Transverse colon (tissue), 4 donors: ENCODE data around the gene COL1A1. TPM values are rescaled to one million over a fixed set of nuclear protein-coding genes. Genes with fewer than 3 reads are reported as not detected.

ENCODE experiments used
- DNase-seq: peaks from one replicate; pipeline ENCODE4 v3.0.0-alpha.2; 2019
- H3K27ac ChIP-seq, 4 donors: fragments of 200-600 bp; sonication (generic); 2 replicates each; pipeline ENCODE4 v1.5.1; 2016 to 2018; ENCODE audit warnings: inconsistent platforms in 4 of 4
- H3K27me3 ChIP-seq: fragments of 200-600 bp; sonication (generic); 2 replicates; pipeline ENCODE4 v1.5.1; 2017; ENCODE audit warnings: inconsistent platforms
- H3K36me3 ChIP-seq, 4 donors: fragments of 200-600 bp; sonication (generic); 2 replicates each; pipeline ENCODE4 v1.5.1; 2017 to 2019; ENCODE audit warnings: inconsistent platforms in 4 of 4
- H3K4me1 ChIP-seq, 4 donors: fragments of 200-600 bp; sonication (generic); 2 replicates each; pipeline ENCODE4 v1.5.1; 2017 to 2020; ENCODE audit warnings: inconsistent platforms in 4 of 4
- H3K4me3 ChIP-seq, 4 donors: fragments of 200-600 bp; sonication (generic); 1 replicate in 1 of 4; 2 replicates in 3 of 4; pipeline versions ENCODE4 v1.5.1 to v1.6.1; 2017 to 2019; ENCODE audit warnings: inconsistent platforms in 4 of 4
- H3K9me3 ChIP-seq, 2 donors: fragments of 200-600 bp; sonication (generic); 2 replicates each; pipeline ENCODE4 v1.5.1; 2017 to 2019; ENCODE audit warnings: inconsistent platforms in 2 of 2
- CTCF ChIP-seq, 5 experiments: fragments of 200-600 bp in 3 of 5; fragments of 450-650 bp in 2 of 5; sonication (generic) in 3 of 5; IDR thresholded peaks; 1 replicate in 2 of 5; 2 replicates in 3 of 5; pipeline ENCODE4 v1.5.1; 2016 to 2017; ENCODE audit warnings: antibody characterized with exemption in 5 of 5, inconsistent platforms in 3 of 5, mild to moderate bottlenecking in 2 of 5, moderate library complexity in 1 of 5
- EP300 ChIP-seq: sonication (generic); formaldehyde crosslinking; IDR thresholded peaks from one replicate; pipeline ENCODE4 v1.6.1; 2017; ENCODE audit warnings: antibody characterized with exemption, low read depth
- POLR2A ChIP-seq: fragments of 450-650 bp; IDR thresholded peaks from one replicate; pipeline ENCODE4 v1.6.1; 2016; ENCODE audit warnings: antibody characterized with exemption, mild to moderate bottlenecking, moderate library complexity
- POLR2AphosphoS5 ChIP-seq, 3 donors: sonication (generic); formaldehyde crosslinking; IDR thresholded peaks; one replicate each; pipeline ENCODE4 v1.6.1; 2016; ENCODE audit warnings: antibody characterized with exemption in 3 of 3
- WGBS, 2 donors: methylation state at CpG; one replicate each; pipeline ENCODE4 v1.1.5; 2018; ENCODE audit warnings: low coverage in 1 of 2; 5-methylcytosine and 5-hydroxymethylcytosine counted together
- in situ Hi-C, 4 donors: fragments of 200-750 bp; cut with MboI; loops; one replicate each; pipeline versions ENCODE4 v1.15.0 to v1.15.1; 2017; ENCODE audit warnings: low sequenced_read_pairs in 3 of 4, low pct_ligation_motif_present in 1 of 4, low pct_unique_long_range_greater_than_20kb in 1 of 4
- intact Hi-C: fragments of 100-400 bp; cut with DNase I; formaldehyde crosslinking; loops from one replicate; pipeline ENCODE4 v1.15.1; 2023; ENCODE audit warnings: low total_unique reads
- total RNA-seq, 4 donors: library from RNA; depleted of rRNA; stranded (reverse); fragments of >200 nt; gene quantifications; one replicate each; pipeline ENCODE4 v1.1.0, GENCODE V29; 2016

Gene COL1A1
- total RNA-seq, 4 donors from 2014 or later = 13.0 to 210 (median 79.8) TPM

GRCh38 chr17:50234581-50234980 is 33.1 kb upstream of the COL1A1 start:
- no peak for DNase-seq
- no peaks in the 10 kb centered on the region for H3K4me1 ChIP-seq
- no peaks in the 10 kb centered on the region for H3K36me3 ChIP-seq
- no peak overlapping the region for H3K4me3 ChIP-seq
- TF ChIP-seq POLR2AphosphoS5 (IDR thresholded peaks at IDR 0.05) (no peak), POLR2A (no peak), CTCF (IDR thresholded peaks at IDR 0.05) (no peak), EP300 (no peak)
- in situ Hi-C loops (no loop called here), intact Hi-C loops (no loop called here)
- H3K9me3 ChIP-seq = peaks cover 0 to 8% of the 10 kb centered on the region in 2 donors
- no peak overlapping the region for H3K27ac ChIP-seq
- peaks cover 28% of the 10 kb centered on the region for H3K27me3 ChIP-seq

GRCh38 chr17:50225701-50226240 is 24.3 kb upstream of the COL1A1 start:
- no peak for TF ChIP-seq EP300
- no peak for TF ChIP-seq CTCF (IDR thresholded peaks at IDR 0.05)
- TF ChIP-seq POLR2AphosphoS5 (IDR thresholded peaks at IDR 0.05) = no peak
- TF ChIP-seq POLR2A = no peak
- no peak overlapping the region for H3K4me3 ChIP-seq
- no peak overlapping the region for H3K27ac ChIP-seq
- no peaks in the 10 kb centered on the region for H3K9me3 ChIP-seq
- no peak for DNase-seq
- H3K27me3 ChIP-seq = no peaks in the 10 kb centered on the region
- 66 to 70% methylated on average over 3 of the region's 3 CpGs for WGBS, 2 donors
- no peaks in the 10 kb centered on the region for H3K36me3 ChIP-seq
- in situ Hi-C loops (no loop called here), intact Hi-C loops (no loop called here)
- H3K4me1 ChIP-seq = peaks cover 0 to 16% (median 3%) of the 10 kb centered on the region in 4 donors

GRCh38 chr17:50222922-50223321 is 21.5 kb upstream of the COL1A1 start:
- intact Hi-C loops = no loop called here
- H3K4me1 ChIP-seq = peaks cover 0 to 31% (median 8%) of the 10 kb centered on the region in 4 donors
- WGBS, 2 donors = 74 to 89% methylated on average over 5 to 6 of the region's 6 CpGs

GRCh38 chr17:50221864-50222545 is 20.6 kb upstream of the COL1A1 start:
- Histone ChIP-seq H3K9me3 (no peaks in the 10 kb centered on the region), H3K4me3 (no peak overlapping the region), H3K27ac (peak overlapping the region; percentile 14 to 62 (median 46)), H3K4me1 (peaks cover 0 to 31% (median 9%) of the 10 kb centered on the region in 4 donors), H3K36me3 (no peaks in the 10 kb centered on the region), H3K27me3 (no peaks in the 10 kb centered on the region)
- intact Hi-C loops = no loop called here
- in situ Hi-C loops = no loop called here
- WGBS, 2 donors = 73 to 100% methylated on average over 2 to 8 of the region's 8 CpGs
- no peak for TF ChIP-seq POLR2AphosphoS5 (IDR thresholded peaks at IDR 0.05)
- no peak for TF ChIP-seq EP300
- no peak for TF ChIP-seq POLR2A
- TF ChIP-seq CTCF (IDR thresholded peaks at IDR 0.05) = no peak
- DNase-seq = no peak

More at GRCh38 chr17:50222922-50223321, 21.5 kb upstream of the COL1A1 start:
- H3K27ac ChIP-seq = peak overlapping the region in 2 of 4 donors; percentile 44 to 62
- no peaks in the 10 kb centered on the region for H3K9me3 ChIP-seq
- H3K27me3 ChIP-seq = no peaks in the 10 kb centered on the region
- no peak overlapping the region for H3K4me3 ChIP-seq
- no peak for TF ChIP-seq POLR2A
- TF ChIP-seq POLR2AphosphoS5 (IDR thresholded peaks at IDR 0.05) = no peak
- TF ChIP-seq CTCF (IDR thresholded peaks at IDR 0.05) = no peak
- in situ Hi-C loops = no loop called here
- H3K36me3 ChIP-seq = no peaks in the 10 kb centered on the region
- no peak for DNase-seq
